B cell (primary cell): Measurements from ENCODE around the gene DAD1.

Experiments
- CTCF ChIP-seq: fragments of 200-600 bp; IDR thresholded peaks from one replicate; pipeline ENCODE4 v1.8.0; 2022; ENCODE audit warnings: antibody characterized with exemption, mild to moderate bottlenecking
- EZH2 ChIP-seq: IDR thresholded peaks from 2 replicates; pipeline ENCODE4 v1.6.1; 2012; ENCODE audit warnings: borderline replicate concordance, low read depth, mild to moderate bottlenecking, moderate library complexity, low read length; ENCODE audit not compliant: insufficient read depth, poor library complexity, severe bottlenecking

- TF ChIP-seq CTCF (no peak), EZH2 (no peak)
These were observed 11.0 kb upstream of the DAD1 start for GRCh38 chr14:22600027-22600426.
